GM10248 (cell line): Measurements from ENCODE around the gene DLG2.

ENCODE experiments used
- CTCF ChIA-PET: fragments of 300-600 bp; sonication (Branson Sonifier 250); formaldehyde crosslinking; extraction: SDS; loops from one replicate; lab custom pipeline; 2021; ENCODE audit warnings: antibody characterized with exemption; lab: Yijun Ruan, JAX
- POLR2A ChIA-PET: fragments of 350-650 bp; sonication (Branson Sonifier 250); formaldehyde crosslinking; extraction: SDS; loops from one replicate; lab custom pipeline; 2020; ENCODE audit warnings: antibody characterized with exemption; lab: Yijun Ruan, JAX
- DNase-seq: peaks from one replicate; pipeline ENCODE4 v3.0.0; 2012; ENCODE audit errors: extremely low spot score
- CTCF ChIP-seq: IDR thresholded peaks from 2 replicates; pipeline ENCODE4 v1.5.1; 2012; ENCODE audit warnings: mild to moderate bottlenecking, low read depth; ENCODE audit errors: extremely low read depth, missing control alignments, control extremely low read depth

Gene DLG2

DNA sequence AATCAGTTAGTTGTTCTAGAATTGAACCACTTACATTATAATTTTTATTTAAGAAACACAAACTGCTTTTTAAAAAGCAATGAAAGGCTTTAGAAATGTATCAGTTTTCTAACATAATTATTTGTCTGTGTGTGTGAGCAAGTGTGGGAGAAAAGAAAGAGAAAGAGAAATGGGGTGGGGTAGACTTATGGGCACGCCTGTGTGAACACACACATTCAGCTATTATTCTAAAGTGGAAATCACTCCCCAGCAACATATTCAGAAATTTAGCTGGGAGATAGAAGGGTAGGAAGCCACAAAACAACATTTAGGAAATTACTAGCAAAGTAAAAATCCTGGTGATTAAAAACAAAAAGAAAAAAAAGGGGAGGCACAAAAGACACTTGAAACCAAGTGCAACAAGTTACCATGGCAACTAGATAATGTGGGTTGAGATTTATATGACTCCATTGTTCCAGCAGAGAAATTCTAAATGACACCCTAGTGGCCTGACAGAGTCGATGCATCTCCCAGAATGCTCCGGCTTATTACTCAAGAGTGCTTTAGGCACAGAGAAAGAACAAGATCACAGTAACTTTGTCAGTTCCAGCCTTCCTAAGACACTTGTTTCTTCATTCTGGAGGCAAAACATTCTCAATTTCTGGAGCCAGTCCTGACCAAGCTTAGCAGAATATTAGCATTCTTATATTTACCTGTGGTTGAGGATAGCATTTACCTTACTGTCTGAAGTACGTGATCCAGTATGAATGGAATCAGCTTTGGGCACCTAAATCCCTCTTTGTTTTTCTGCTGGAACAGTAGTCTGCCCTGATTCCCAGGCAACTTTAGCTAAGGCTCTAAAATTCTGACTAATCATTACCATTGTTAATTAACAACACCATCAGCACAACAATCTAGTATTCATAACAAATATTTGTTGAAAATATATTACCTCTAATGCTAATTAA is 444.4 kb downstream of the DLG2 start:
- DNase-seq = peak; percentile 8
- POLR2A ChIA-PET = no interaction called here
- peak; percentile 12 for TF ChIP-seq CTCF
- CTCF ChIA-PET = interaction anchor here (1.1 kb wide), 1 partner anchor 18 kb away, joined by 3 read pairs; no protein-coding TSS in a partner anchor

DNA sequence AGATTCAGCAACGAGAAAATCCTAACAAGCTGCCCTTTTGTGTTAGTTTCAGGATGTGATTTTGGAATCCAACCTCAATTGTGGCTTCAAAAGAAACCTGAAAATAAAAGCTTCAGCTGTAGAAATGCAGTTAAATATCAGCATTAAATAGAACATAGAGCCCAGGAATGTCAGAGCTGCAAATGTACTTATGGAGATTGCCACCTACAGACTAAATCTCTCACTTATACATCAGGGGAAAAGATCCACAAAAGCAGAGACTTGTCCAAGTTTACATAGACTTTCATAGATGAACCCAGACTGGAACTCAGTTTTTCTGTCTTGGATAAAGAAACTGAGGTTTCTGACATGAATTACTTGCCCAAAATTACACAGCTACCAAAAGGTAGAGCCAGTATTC is 446.6 kb downstream of the DLG2 start:
- ChIA-PET POLR2A (no interaction called here), CTCF (no interaction called here)
- TF ChIP-seq CTCF = no peak
- DNase-seq = no peak

- POLR2A ChIA-PET = no interaction called here
- no peak for TF ChIP-seq CTCF
- CTCF ChIA-PET = interaction anchor here (1.5 kb wide), 1 partner anchor 12 kb away, joined by 3 read pairs; no protein-coding TSS in a partner anchor
- DNase-seq = no peak
These were observed 455.4 kb downstream of the DLG2 start for GRCh38 chr11:85171648-85172257.

DNA sequence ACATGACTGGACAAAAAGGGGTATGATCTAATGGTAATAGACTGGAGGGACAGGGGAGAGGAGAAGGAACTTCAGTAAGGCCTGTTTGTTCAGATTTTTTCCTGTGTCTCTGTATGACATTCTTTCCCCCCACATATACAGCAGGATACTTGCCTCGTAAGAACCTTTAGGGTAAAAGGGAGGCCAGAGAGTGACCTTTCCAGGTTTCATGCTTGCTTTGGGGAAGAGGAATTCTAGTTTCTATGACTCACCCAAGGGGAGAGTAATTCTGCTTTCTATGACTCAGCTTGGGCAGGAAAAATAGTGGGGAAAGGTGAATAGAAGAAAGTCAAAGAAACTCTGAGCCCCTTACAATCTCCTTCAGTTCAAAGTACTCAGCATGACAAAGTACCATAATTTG is 457.0 kb downstream of the DLG2 start:
- no peak for TF ChIP-seq CTCF
- ChIA-PET CTCF (no interaction called here), POLR2A (no interaction called here)
- DNase-seq = no peak

DNA sequence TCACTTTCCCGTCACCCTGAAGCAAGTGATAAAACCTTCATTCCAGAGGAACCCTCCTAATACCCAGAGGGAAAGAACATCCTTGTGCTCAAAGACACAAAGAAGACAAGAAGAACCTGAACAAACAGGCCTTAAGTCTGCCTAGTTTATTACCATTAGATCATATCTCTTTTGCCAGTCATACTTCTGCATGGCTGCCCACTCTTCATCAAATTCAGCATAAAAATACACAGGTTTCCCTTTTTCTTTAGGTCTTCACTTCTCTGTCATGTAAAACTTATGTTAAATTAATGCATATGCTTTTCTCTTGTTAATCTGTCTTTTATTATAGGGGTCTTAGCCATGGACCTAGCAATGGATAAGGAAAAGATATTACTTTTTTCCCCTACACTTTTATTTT is 459.7 kb downstream of the DLG2 start:
- ChIA-PET POLR2A (no interaction called here), CTCF (no interaction called here)
- DNase-seq = no peak
- TF ChIP-seq CTCF = no peak

DNA sequence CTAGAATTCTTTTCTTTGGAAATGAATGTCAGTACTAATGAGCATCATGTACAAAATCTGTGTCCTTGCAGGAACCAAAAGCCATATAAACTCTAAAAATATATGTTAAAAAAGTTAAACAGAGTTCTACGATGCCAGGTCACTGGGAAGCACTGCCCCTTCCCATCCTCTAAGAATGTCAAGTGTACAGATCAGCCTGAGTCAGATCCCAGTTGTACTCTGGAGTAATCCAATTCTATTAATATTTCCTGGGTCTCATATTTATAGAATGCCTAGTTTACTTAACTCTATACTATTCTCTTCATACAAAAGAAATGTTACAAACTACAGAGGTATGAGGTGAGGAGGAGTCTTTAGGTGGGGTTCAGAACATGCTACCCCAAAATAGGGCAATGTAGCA is 460.1 kb downstream of the DLG2 start:
- TF ChIP-seq CTCF = no peak
- ChIA-PET CTCF (no interaction called here), POLR2A (no interaction called here)
- no peak for DNase-seq
